SK-N-SH (cell line): ENCODE data around the gene CLEC18B. TPM values are rescaled to one million over a fixed set of nuclear protein-coding genes. Genes with fewer than 3 reads are reported as not detected.
A peak's percentile ranks its signal among the peaks of the same experiment; 100 is the strongest.

Experiments used
- CTCF ChIA-PET: fragments of 300-600, 350-600 bp; formaldehyde crosslinking; extraction: SDS; loops from one replicate; lab custom pipeline; 2021; lab: Yijun Ruan, JAX
- POLR2A ChIA-PET: fragments of 350-600 bp; sonication (Branson Sonifier 250); formaldehyde crosslinking; extraction: SDS; loops from one replicate; lab custom pipeline; 2020; ENCODE audit warnings: antibody characterized with exemption, inconsistent platforms; lab: Yijun Ruan, JAX
- DNase-seq: peaks from one replicate; pipeline ENCODE4 v3.0.0; 2012
- H2AFZ ChIP-seq: fragments of 200-600 bp; sonication (generic); 2 replicates; pipeline ENCODE4 v1.8.1; 2016; ENCODE audit warnings: antibody characterized with exemption, mild to moderate bottlenecking, low read depth
- H3F3A ChIP-seq: fragments of 200-600 bp; sonication (generic); replicated peaks from 2 replicates; pipeline ENCODE3; 2016; ENCODE audit warnings: antibody characterized with exemption, mild to moderate bottlenecking; ENCODE audit not compliant: insufficient read depth
- H3K27ac ChIP-seq, 2 experiments: fragments of 200-500 bp in 1 of 2; fragments of 200-600 bp in 1 of 2; sonication (Bioruptor generic) in 1 of 2; sonication (generic), shearing (Covaris generic) in 1 of 2; 2 replicates each; pipeline versions ENCODE4 v1.5.1 to v1.6.1; 2014 to 2016; ENCODE audit warnings: low read depth in 2 of 2, inconsistent platforms in 1 of 2, low read length in 1 of 2, mild to moderate bottlenecking in 1 of 2, mixed read lengths in 1 of 2
- H3K27me3 ChIP-seq: fragments of 200-600 bp; sonication (generic), shearing (Covaris generic); 2 replicates; pipeline ENCODE4 v1.6.1; 2016; ENCODE audit warnings: mixed run types; ENCODE audit not compliant: insufficient read depth
- H3K36me3 ChIP-seq, 2 experiments: fragments of 200-500 bp in 1 of 2; fragments of 200-600 bp in 1 of 2; sonication (Bioruptor generic) in 1 of 2; sonication (generic) in 1 of 2; replicated peaks in 1 of 2; 2 replicates each; pipeline versions ENCODE3 to v1.5.1; 2014 to 2016; ENCODE audit warnings: low read length in 1 of 2, mild to moderate bottlenecking in 1 of 2; ENCODE audit not compliant: insufficient read depth in 2 of 2, control insufficient read depth in 1 of 2
- H3K4me1 ChIP-seq, 2 experiments: fragments of 200-500 bp in 1 of 2; fragments of 200-600 bp in 1 of 2; sonication (Bioruptor generic) in 1 of 2; sonication (generic), shearing (Covaris generic) in 1 of 2; 2 replicates each; pipeline versions ENCODE4 v1.5.1 to v1.6.1; 2014 to 2016; ENCODE audit warnings: low read depth in 1 of 2, low read length in 1 of 2, mixed run types in 1 of 2; ENCODE audit not compliant: insufficient read depth in 2 of 2, control insufficient read depth in 1 of 2
- H3K4me2 ChIP-seq: fragments of 200-600 bp; sonication (generic), shearing (Covaris generic); 2 replicates; pipeline ENCODE4 v1.6.1; 2017; ENCODE audit warnings: mixed run types
- H3K4me3 ChIP-seq, 2 experiments: fragments of 200-500 bp in 1 of 2; fragments of 200-600 bp in 1 of 2; sonication (Bioruptor generic) in 1 of 2; sonication (generic), shearing (Covaris generic) in 1 of 2; 2 replicates each; pipeline versions ENCODE4 v1.5.1 to v1.8.1; 2014 to 2016; ENCODE audit warnings: low read depth in 2 of 2, inconsistent platforms in 1 of 2, low read length in 1 of 2, mild to moderate bottlenecking in 1 of 2, mixed read lengths in 1 of 2, moderate library complexity in 1 of 2
- H3K79me2 ChIP-seq: fragments of 200-600 bp; sonication (generic); 2 replicates; pipeline ENCODE4 v1.8.1; 2017; ENCODE audit warnings: mild to moderate bottlenecking; ENCODE audit not compliant: insufficient read depth
- H3K9ac ChIP-seq: fragments of 200-600 bp; sonication (generic); 2 replicates; pipeline ENCODE4 v1.6.1; 2017; ENCODE audit warnings: mixed run types
- H3K9me2 ChIP-seq: fragments of 200-600 bp; sonication (generic); 2 replicates; pipeline ENCODE4 v1.6.1; 2017; ENCODE audit warnings: mixed run types
- H3K9me3 ChIP-seq: fragments of 200-600 bp; sonication (generic); 2 replicates; pipeline ENCODE4 v1.6.1; 2017; ENCODE audit warnings: mixed run types, mild to moderate bottlenecking, moderate library complexity
- H4K20me1 ChIP-seq: fragments of 200-600 bp; sonication (generic); 2 replicates; pipeline ENCODE4 v1.6.1; 2017; ENCODE audit warnings: mild to moderate bottlenecking, mixed run types; ENCODE audit not compliant: insufficient read depth
- CTCF ChIP-seq: fragments of 200-600 bp; sonication (generic); IDR thresholded peaks from 2 replicates; pipeline ENCODE4 v1.6.1; 2017; ENCODE audit warnings: antibody characterized with exemption, mild to moderate bottlenecking, moderate library complexity
- ELF1 ChIP-seq: IDR thresholded peaks from 2 replicates; pipeline ENCODE4 v1.4.0; 2012
- EP300 ChIP-seq, 2 experiments: IDR thresholded peaks; 2 replicates each; pipeline versions ENCODE4 v1.4.0 to v1.6.1; 2012; ENCODE audit warnings: borderline replicate concordance in 1 of 2, low read depth in 1 of 2, low read length in 1 of 2
- GATA2 ChIP-seq: sonication (generic); formaldehyde crosslinking; IDR thresholded peaks from 2 replicates; pipeline ENCODE4 v1.5.0; 2020; ENCODE audit warnings: mild to moderate bottlenecking, missing genetic modification reagents
- IRF3 ChIP-seq: fragments of 150-350 bp; IDR thresholded peaks from 2 replicates; pipeline ENCODE4 v1.6.1; 2016; ENCODE audit warnings: mild to moderate bottlenecking, low read depth, low read length
- MAX ChIP-seq: IDR thresholded peaks from 2 replicates; pipeline ENCODE4 v1.4.0; 2012; ENCODE audit warnings: low read depth
- NRF1 ChIP-seq: IDR thresholded peaks from 2 replicates; pipeline ENCODE4 v1.6.1; 2012; ENCODE audit warnings: low read depth, mild to moderate bottlenecking, low read length
- RCOR1 ChIP-seq: fragments of 150-350 bp; IDR thresholded peaks from 2 replicates; pipeline ENCODE4 v1.6.1; 2017; ENCODE audit warnings: antibody characterized with exemption, low read length
- REST ChIP-seq: IDR thresholded peaks from 2 replicates; pipeline ENCODE4 v1.6.1; 2012; ENCODE audit warnings: mild to moderate bottlenecking, low read depth, low read length, moderate library complexity
- RFX5 ChIP-seq: IDR thresholded peaks from 2 replicates; pipeline ENCODE4 v1.6.1; 2012; ENCODE audit warnings: mild to moderate bottlenecking, improper control_type of control experiment, low read length
- RXRA ChIP-seq: IDR thresholded peaks from 2 replicates; pipeline ENCODE4 v1.4.0; 2012; ENCODE audit warnings: low read depth, mild to moderate bottlenecking, borderline replicate concordance
- TAF1 ChIP-seq: IDR thresholded peaks from 2 replicates; pipeline ENCODE4 v1.6.1; 2012; ENCODE audit warnings: low read depth, mild to moderate bottlenecking, low read length, moderate library complexity, borderline replicate concordance
- TCF12 ChIP-seq: IDR thresholded peaks from 2 replicates; pipeline ENCODE4 v1.4.0; 2012
- YY1 ChIP-seq: IDR thresholded peaks from 2 replicates; pipeline ENCODE4 v1.4.0; 2012; ENCODE audit warnings: low read depth, mild to moderate bottlenecking
- ZBTB33 ChIP-seq: IDR thresholded peaks from 2 replicates; pipeline ENCODE4 v1.4.0; 2012; ENCODE audit warnings: low read depth, borderline replicate concordance
- WGBS: methylation state at CpG from one replicate; pipeline ENCODE4 v1.1.6; 2017; ENCODE audit warnings: low lambda C conversion rate; 5-methylcytosine and 5-hydroxymethylcytosine counted together
- polyA plus RNA-seq, 3 experiments: library from polyadenylated mRNA; depleted of rRNA; stranded (reverse); fragments of >200 nt; gene quantifications; 2 replicates each; pipeline ENCODE4 v1.2.3, GENCODE V29; 2012

CLEC18B gene
- polyA plus RNA-seq, 1 of the 3 experiments (the other 2 are of a cell fraction): 0.10 TPM

GRCh38 chr16:74450967-74451760, 29.9 kb upstream of the CLEC18B start:
- H4K20me1 ChIP-seq: no peaks in the 10 kb centered on the region
- 93% methylated on average over 16 of the region's 20 CpGs for WGBS
- no peak overlapping the region for H3K9ac ChIP-seq
- no peak overlapping the region for H3K4me2 ChIP-seq
- peak overlapping the region in 1 of 2 experiments; percentile 84; a peak in 2 of 4 replicates for H3K27ac ChIP-seq
- CTCF ChIA-PET: no interaction called here
- H3K27me3 ChIP-seq: no peaks in the 10 kb centered on the region
- H3K4me1 ChIP-seq: peaks cover 0 to 11% of the 10 kb centered on the region in 2 experiments; a peak in 2 of 4 replicates
- TF ChIP-seq RCOR1 (no peak), NRF1 (no peak), ELF1 (no peak), ZBTB33 (no peak), TCF12 (no peak), YY1 (no peak), GATA2 (CRISPR knock-in tag) (no peak), EP300 (IDR thresholded peaks at IDR 0.05; ENCODE audit: borderline replicate concordance in 1 of 2, low read depth in 1 of 2, low read length in 1 of 2) (no peak), RFX5 (no peak)
- no peak overlapping the region for H3K4me3 ChIP-seq
- no peak overlapping the region for H2AFZ ChIP-seq
- no peaks in the 10 kb centered on the region for H3K9me3 ChIP-seq
- H3K9me2 ChIP-seq: no peaks in the 10 kb centered on the region
- H3K79me2 ChIP-seq: no peaks in the 10 kb centered on the region; the same call in 1 of the 2 replicates
- no peak for DNase-seq
- POLR2A ChIA-PET: no interaction called here
- H3K36me3 ChIP-seq: peaks cover 37 to 39% of the 10 kb centered on the region in 2 experiments
- H3F3A ChIP-seq: peaks cover 31% of the 10 kb centered on the region

- Histone ChIP-seq H3K4me2 (peak overlapping the region; percentile 36; the same call in 1 of the 2 replicates), H3K79me2 (no peaks in the 10 kb centered on the region; the same call in 1 of the 2 replicates)
- CTCF ChIA-PET: interaction anchor here (1.1 kb wide), 1 partner anchor 18 kb away, joined by 3 read pairs; no protein-coding TSS in a partner anchor
- TF ChIP-seq REST: no peak
- TF ChIP-seq RXRA: no peak
- TF ChIP-seq MAX: no peak
- TF ChIP-seq TAF1: no peak
- TF ChIP-seq CTCF: no peak
- no peak for TF ChIP-seq IRF3
Observed at GRCh38 chr16:74450236-74450635, 29.0 kb upstream of the CLEC18B start.

More at GRCh38 chr16:74450236-74450635, 29.0 kb upstream of the CLEC18B start:
- H3F3A ChIP-seq: peaks cover 31% of the 10 kb centered on the region
- no peak overlapping the region for H2AFZ ChIP-seq
- H3K4me3 ChIP-seq: no peak overlapping the region
- no peaks in the 10 kb centered on the region for H3K27me3 ChIP-seq
- 94% methylated on average over 3 of the region's 3 CpGs for WGBS
- H3K36me3 ChIP-seq: peaks cover 30% of the 10 kb centered on the region in 2 experiments
- H3K9me2 ChIP-seq: no peaks in the 10 kb centered on the region
- no peaks in the 10 kb centered on the region for H4K20me1 ChIP-seq
- no peaks in the 10 kb centered on the region for H3K9me3 ChIP-seq
- peaks cover 0 to 11% of the 10 kb centered on the region in 2 experiments; a peak in 2 of 4 replicates for H3K4me1 ChIP-seq
- POLR2A ChIA-PET: no interaction called here
- no peak for DNase-seq
- peak overlapping the region in 1 of 2 experiments; percentile 84; a peak in 2 of 4 replicates for H3K27ac ChIP-seq
- H3K9ac ChIP-seq: no peak overlapping the region
